Sigmoid colon (tissue), 4 donors: ENCODE measurements around the gene PDE6D.

Experiments used
- EP300 ChIP-seq, 4 donors: sonication (generic); formaldehyde crosslinking; IDR thresholded peaks; one replicate each; pipeline ENCODE4 v1.6.1; 2017; ENCODE audit warnings: antibody characterized with exemption in 4 of 4
- POLR2A ChIP-seq, 2 donors: fragments of 450-650 bp; IDR thresholded peaks; one replicate each; pipeline ENCODE4 v1.6.1; 2016; ENCODE audit warnings: antibody characterized with exemption in 2 of 2, mild to moderate bottlenecking in 2 of 2, moderate library complexity in 2 of 2
- POLR2AphosphoS5 ChIP-seq, 4 donors: sonication (generic); formaldehyde crosslinking; IDR thresholded peaks; one replicate each; pipeline ENCODE4 v1.6.1; 2017; ENCODE audit warnings: antibody characterized with exemption in 4 of 4
- TF ChIP-seq, protein P1 (sequence below), 4 experiments: fragments of 450-650 bp in 3 of 4; fragments of 200-600 bp in 1 of 4; IDR thresholded peaks; one replicate each; pipeline ENCODE4 v1.5.1; 2016 to 2019; ENCODE audit warnings: antibody characterized with exemption in 4 of 4, mild to moderate bottlenecking in 3 of 4, moderate library complexity in 2 of 4

DNA sequence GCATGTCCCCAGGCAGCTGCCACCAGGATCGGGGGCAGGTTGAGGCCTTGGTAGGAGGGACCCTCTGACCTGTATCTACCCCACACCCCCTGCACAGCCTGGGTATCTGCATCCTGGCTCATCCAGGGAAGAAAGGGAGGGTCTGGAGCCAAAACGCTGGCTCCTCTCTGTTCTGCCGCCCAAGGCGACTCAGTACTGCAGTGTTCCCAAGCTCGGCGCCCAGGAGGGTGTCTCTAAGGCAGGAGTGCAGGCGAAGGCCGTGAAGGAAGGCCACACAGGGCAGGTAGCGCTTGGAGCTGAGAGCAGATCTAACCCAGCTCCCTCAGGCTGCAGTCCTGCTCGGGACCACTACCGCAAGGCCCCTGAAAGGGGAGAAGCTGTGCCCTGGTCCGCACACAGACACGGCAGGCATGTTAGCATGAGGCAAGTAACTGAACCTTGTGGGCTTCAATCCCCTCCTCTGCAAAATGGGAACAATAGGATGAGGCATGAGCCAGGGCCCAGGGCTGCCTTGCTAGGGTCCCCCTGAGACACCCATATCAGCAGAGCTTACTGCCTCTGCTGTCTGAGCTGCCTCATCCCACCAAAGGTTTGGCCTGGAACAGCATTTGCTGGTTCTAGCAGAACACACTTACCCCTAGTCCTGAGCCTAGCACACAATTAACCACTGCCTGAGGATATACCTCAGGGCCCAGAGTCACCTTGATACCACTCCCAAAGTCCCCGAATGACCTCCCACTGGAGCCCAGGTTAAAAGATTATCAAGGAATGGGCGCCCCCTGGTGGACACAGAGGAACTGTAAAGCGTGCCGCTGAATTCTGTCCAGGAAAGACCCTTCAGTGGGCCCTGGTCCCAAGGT lies 66.2 kb downstream of the PDE6D start:
- TF ChIP-seq, protein P1, sequence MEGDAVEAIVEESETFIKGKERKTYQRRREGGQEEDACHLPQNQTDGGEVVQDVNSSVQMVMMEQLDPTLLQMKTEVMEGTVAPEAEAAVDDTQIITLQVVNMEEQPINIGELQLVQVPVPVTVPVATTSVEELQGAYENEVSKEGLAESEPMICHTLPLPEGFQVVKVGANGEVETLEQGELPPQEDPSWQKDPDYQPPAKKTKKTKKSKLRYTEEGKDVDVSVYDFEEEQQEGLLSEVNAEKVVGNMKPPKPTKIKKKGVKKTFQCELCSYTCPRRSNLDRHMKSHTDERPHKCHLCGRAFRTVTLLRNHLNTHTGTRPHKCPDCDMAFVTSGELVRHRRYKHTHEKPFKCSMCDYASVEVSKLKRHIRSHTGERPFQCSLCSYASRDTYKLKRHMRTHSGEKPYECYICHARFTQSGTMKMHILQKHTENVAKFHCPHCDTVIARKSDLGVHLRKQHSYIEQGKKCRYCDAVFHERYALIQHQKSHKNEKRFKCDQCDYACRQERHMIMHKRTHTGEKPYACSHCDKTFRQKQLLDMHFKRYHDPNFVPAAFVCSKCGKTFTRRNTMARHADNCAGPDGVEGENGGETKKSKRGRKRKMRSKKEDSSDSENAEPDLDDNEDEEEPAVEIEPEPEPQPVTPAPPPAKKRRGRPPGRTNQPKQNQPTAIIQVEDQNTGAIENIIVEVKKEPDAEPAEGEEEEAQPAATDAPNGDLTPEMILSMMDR (IDR thresholded peaks at IDR 0.05): peak; percentile 92 to 96 (median 94)
- TF ChIP-seq POLR2A (IDR thresholded peaks at IDR 0.05) (no peak), EP300 (IDR thresholded peaks at IDR 0.05) (no peak), POLR2AphosphoS5 (IDR thresholded peaks at IDR 0.05) (no peak)
